ENCODE data around the gene SPON2.

DNA sequence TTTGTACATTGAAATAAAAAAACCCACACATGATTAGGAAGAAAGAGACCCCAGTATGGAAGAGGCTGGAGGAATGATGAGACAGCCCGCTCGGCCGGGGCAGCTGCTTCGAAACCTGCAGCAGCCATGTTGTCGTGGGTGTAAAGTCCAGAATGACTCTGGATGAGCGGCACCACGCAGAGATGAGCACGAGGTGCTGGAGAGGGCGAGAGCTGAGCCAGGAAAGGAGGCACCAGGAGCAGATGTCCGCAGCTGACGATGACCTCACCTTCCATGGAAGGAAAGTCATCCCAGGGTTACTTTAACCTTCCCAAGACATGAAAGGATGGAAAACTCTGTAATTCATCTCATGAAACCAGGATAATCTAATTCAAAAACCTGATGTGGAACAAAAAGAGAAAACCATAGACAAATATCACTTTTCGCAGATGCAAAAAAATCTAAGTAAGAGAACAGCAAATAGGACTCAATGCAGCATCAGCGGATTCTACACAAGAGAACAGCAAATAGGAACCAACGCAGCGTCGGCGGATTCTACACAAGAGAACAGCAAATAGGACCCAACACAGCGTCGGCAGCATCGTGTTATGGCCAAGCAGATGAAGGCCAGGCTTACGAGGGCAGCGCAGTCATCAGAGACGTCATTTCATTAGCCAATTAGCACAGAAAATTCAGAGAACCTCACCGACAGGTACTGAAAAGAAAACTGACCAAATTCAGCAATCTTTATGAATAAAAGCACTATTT lies 25.9 kb upstream of the SPON2 start:
- TF ChIP-seq, protein P1, sequence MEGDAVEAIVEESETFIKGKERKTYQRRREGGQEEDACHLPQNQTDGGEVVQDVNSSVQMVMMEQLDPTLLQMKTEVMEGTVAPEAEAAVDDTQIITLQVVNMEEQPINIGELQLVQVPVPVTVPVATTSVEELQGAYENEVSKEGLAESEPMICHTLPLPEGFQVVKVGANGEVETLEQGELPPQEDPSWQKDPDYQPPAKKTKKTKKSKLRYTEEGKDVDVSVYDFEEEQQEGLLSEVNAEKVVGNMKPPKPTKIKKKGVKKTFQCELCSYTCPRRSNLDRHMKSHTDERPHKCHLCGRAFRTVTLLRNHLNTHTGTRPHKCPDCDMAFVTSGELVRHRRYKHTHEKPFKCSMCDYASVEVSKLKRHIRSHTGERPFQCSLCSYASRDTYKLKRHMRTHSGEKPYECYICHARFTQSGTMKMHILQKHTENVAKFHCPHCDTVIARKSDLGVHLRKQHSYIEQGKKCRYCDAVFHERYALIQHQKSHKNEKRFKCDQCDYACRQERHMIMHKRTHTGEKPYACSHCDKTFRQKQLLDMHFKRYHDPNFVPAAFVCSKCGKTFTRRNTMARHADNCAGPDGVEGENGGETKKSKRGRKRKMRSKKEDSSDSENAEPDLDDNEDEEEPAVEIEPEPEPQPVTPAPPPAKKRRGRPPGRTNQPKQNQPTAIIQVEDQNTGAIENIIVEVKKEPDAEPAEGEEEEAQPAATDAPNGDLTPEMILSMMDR (IDR thresholded peaks at IDR 0.05): no peak
- TF ChIP-seq POLR2A (IDR thresholded peaks at IDR 0.05): no peak
- no peak for TF ChIP-seq POLR2AphosphoS5 (IDR thresholded peaks at IDR 0.05)
- TF ChIP-seq EP300 (IDR thresholded peaks at IDR 0.05): no peak
